Activated gamma-delta T cell treated with Interleukin-2 at 50 U/mL for 16 hours (primary cell): Measurements from ENCODE around the gene SGMS1.
"Not testable (repeated sequence)": the region's sequence is repeated elsewhere in the genome, so short reads cannot be mapped to it uniquely, and the experiment has no call there.

Source experiments
- DNase-seq: peaks from one replicate; pipeline ENCODE4 v3.0.0-alpha.2; 2020

The SGMS1 gene

GRCh38 chr10:50393784-50394467 lies 229.8 kb downstream of the SGMS1 start:
- DNase-seq, result no peak

GRCh38 chr10:50392966-50393718 lies 230.6 kb downstream of the SGMS1 start:
- no peak for DNase-seq

DNA sequence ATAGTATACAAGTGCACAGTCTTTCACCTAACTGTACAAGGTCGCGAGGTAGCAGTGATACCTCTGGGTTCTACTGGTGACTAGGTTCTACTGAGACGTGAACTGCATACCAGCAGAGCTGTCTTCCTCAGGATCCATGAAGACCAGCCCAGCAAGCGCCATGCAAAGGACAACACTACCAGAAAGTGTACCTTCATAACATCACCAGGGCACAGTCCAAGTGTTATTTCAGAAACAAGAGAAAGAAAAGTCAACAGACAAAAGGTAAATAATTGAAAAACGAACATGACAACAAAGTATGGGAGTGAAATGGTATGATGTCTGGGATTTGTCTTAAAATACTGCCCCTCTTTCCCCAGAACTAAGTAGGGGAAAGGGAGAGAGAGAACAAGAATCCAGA lies 231.3 kb downstream of the SGMS1 start:
- no peak for DNase-seq

DNA sequence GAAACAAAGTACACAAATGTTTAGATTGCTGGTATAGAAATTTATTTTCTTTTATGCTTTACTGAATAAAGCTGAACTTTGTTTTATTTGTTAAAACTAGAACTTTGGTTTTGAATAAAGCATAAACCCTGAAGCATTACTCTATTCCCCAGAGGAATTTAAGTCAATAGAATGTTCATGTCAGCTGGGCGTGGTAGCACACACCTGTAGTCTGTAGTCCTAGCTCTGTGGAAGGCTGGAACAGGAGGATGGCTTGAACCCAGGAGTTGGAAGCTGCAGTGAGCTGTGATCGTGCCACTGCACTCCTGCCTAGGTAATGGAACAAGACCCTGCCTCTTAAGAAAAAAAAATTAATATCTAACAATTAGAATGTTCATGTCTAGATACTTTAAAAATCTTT lies 233.5 kb downstream of the SGMS1 start:
- DNase-seq, result no peak

- DNase-seq, result no peak
Measured at GRCh38 chr10:50388181-50388580, 235.6 kb downstream of the SGMS1 start.

GRCh38 chr10:50387732-50388073 lies 236.1 kb downstream of the SGMS1 start:
- DNase-seq, result no peak

GRCh38 chr10:50387007-50387731 lies 236.6 kb downstream of the SGMS1 start:
- DNase-seq, result no peak

- DNase-seq, result no peak
Measured at GRCh38 chr10:50385624-50386023, 238.1 kb downstream of the SGMS1 start.

DNA sequence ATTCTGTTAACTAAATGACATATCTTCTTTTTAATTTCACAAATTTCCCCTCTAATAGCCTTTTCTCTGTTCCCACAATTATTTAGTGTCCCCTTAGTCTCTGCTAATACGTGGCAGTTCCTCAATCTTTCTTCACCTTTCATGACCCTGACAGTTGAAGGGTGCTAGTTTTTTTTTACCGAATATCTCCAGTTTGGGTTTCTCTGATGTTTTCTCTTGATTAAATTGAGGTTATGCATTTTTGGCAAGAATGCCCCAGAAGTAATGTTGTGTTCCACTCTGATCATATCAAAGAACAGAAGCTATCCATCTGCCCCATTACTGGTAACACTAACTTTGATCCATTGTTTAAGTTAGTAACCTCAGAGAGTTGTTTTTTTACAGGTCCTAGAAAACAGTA lies 238.9 kb downstream of the SGMS1 start:
- DNase-seq, result no peak

- no peak for DNase-seq
Measured at GRCh38 chr10:50384238-50384637, 239.5 kb downstream of the SGMS1 start.

GRCh38 chr10:50382576-50383023 lies 241.2 kb downstream of the SGMS1 start:
- DNase-seq, result no peak

DNA sequence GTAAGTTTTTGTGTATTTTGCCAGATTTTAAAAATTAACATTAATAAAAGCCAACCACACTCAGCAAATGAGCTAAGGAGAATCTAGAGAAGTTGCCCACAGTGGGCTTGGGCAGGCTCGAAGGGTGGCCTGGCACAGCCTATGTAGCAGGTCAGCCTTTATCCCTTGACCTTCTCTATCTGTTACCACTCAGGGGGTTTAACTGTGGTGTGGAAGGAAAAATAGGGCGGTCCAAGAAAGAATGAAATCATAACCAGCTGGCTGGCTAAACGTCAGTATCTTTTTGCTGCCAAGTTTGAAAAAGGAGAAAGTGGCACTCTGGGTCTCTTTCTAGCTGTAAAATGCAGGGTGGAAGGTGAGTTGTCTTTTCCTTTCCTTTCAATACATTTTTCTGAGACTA lies 242.1 kb downstream of the SGMS1 start:
- no peak for DNase-seq

- no peak for DNase-seq
Measured at GRCh38 chr10:50379616-50380015, 244.1 kb downstream of the SGMS1 start.

DNA sequence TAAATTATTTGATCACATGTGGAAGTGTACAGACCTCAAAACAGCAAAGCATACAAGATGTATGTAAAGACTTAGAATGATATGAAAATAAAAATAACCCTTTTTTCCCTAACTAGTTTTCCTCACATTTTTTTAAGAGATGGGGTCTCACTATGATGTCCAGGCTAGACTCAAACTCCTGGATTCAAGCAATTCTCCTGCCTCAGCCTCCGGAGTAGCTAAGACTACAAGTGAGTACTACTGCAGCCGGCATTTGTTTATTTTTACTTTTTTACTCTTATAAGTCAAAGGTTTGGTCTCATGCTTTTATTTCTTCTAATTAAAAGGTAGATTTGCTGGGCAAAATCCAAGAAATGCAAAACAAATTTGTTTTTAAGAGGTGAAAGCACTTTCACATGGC lies 248.0 kb downstream of the SGMS1 start:
- DNase-seq, result no peak

GRCh38 chr10:50375051-50375452 lies 248.7 kb downstream of the SGMS1 start:
- DNase-seq, result no peak

DNA sequence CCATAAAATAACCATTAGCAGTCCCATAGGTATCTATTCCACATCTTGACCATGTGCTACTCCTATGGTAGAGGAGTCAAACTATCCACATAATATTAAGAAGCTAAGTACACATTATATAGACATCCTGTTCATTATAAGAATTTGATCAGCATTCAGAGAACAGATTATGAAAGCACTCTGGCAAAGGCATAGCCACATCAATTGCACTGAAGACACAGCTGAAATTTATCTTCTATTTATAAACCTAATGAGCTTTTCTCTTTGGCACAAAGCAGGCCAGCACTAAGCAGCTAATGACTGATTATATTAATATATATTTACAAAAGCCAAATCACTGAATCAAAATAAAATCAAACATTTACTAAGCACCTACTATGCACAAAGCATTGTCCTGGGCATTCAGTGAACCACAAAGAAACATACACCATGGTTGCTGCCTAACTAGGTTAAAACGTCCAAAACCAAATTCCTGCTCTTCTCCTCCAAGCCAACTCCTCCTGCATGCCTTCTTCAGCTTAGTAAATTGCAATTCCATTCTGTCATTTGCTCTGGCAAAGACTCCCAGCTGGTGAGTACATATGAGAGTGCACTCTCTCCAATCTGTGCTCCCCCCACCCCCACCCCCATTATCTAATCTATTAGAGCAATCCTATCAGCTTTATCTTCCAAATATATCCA lies 249.8 kb downstream of the SGMS1 start:
- DNase-seq, result no peak

DNA sequence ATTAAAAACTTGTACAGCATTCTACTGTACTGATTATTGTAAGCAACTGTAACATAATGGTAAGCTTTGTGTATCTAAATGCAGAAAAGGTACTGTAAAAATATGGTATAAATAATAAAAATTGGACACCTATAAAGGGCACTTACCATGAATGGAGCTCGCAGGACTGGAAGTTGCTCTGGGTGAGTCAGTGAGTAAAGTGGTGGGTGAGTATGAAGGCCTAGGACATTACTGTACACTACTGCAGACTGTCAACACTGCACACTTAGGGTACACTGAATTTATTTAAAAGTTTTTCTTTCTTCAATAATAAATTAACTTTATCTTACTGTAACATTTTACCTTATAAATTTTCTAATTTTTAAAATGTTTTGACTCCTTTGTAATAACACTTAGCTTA lies 253.8 kb downstream of the SGMS1 start:
- DNase-seq, result no peak

- DNase-seq, result no peak
Measured at GRCh38 chr10:50367732-50368131, 256.0 kb downstream of the SGMS1 start.

DNA sequence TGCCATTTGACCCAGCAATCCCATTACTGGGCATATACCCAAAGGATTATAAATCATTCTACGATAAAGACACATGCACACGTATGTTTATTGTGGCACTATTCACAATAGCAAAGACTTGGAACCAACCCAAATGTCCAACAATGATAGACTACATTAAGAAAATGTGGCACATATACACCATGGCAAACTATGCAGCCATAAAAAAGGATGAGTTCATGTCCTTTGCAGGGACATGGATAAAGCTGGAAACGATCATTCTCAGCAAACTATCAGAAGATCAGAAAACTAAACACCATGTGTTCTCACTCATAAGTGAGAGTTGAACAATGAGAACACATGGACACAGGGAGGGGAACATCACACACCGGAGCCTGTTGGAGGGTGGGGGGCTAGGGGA lies 257.3 kb downstream of the SGMS1 start:
- not testable (repeated sequence) for DNase-seq

GRCh38 chr10:50364730-50365129 lies 259.0 kb downstream of the SGMS1 start:
- not testable (repeated sequence) for DNase-seq

DNA sequence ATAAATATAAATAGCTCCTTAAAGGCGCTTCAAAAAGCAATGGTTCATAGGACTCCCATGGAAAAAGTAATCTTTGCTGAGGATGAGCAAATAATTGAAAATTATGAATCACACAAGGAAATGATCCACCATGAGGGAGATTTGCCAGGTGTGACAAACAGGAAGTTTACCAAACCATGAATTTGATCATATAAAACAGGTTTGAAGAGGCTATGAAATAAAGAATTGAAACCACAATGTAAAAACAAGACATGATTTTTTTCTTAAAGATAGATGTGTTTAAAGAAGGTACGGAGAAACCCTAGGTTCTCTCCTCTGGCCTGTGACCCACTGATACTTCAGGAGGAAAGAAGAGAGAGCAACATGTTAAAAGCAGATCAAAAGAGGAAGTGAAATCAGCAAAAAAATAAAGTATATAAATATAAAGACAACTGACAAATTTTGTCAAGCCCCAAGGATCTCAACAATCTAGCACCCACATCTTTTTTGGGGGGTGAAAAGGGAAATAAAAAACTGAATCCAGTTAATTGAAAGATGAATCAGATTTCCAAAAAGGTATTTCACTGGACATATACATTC lies 261.1 kb downstream of the SGMS1 start:
- DNase-seq, result no peak

- no peak for DNase-seq
Measured at GRCh38 chr10:50361946-50362345, 261.8 kb downstream of the SGMS1 start.
